Measurements from ENCODE around the gene IFNA21.

GRCh38 chr9:21137020-21137419, 29.4 kb downstream of the IFNA21 start:
- TF ChIP-seq CTCF (IDR thresholded peaks at IDR 0.05) (no peak), POLR2A (IDR thresholded peaks at IDR 0.05) (no peak), POLR2AphosphoS5 (IDR thresholded peaks at IDR 0.05) (no peak)

Data from sigmoid colon (tissue), 4 donors.